Measurements from ENCODE around the gene PCBP3. TPM values are rescaled to one million over a fixed set of nuclear protein-coding genes. Genes with fewer than 3 reads are reported as not detected.
"Not testable (repeated sequence)": the region's sequence is repeated elsewhere in the genome, so short reads cannot be mapped to it uniquely, and the experiment has no call there.

Gene PCBP3
- total RNA-seq, 1 donor from 2014 or later = 32.4 TPM

DNA sequence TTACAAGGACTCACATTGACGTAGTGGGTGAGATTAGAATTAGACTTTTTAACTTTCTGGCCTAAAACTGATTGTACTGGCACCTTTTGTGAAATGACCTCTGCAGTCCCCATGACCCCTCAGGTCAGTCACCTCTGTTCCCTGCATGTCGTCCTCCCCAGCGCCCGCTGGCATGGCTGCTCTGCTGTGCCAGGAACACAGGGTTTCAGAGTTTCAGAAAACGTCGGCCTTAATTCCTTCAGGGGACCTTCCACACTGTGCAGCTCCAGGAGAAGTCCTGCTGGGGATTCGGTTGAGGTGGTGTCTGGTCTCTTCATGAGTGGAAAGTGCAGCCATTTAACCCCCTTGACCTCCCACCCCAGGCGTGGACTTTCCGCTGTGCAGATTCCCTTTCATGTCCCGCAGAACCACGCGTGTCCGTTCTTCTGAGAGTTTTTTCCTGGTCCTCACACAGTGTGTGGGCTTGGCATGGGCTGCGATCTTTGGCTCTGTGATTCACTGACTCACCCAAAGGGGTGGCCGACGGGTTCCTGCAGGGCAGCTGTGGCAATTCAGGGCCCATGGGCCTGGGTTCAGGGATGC is 179.7 kb downstream of the PCBP3 start:
- DNase-seq (ENCODE audit: low spot score) = peak; percentile 68

DNA sequence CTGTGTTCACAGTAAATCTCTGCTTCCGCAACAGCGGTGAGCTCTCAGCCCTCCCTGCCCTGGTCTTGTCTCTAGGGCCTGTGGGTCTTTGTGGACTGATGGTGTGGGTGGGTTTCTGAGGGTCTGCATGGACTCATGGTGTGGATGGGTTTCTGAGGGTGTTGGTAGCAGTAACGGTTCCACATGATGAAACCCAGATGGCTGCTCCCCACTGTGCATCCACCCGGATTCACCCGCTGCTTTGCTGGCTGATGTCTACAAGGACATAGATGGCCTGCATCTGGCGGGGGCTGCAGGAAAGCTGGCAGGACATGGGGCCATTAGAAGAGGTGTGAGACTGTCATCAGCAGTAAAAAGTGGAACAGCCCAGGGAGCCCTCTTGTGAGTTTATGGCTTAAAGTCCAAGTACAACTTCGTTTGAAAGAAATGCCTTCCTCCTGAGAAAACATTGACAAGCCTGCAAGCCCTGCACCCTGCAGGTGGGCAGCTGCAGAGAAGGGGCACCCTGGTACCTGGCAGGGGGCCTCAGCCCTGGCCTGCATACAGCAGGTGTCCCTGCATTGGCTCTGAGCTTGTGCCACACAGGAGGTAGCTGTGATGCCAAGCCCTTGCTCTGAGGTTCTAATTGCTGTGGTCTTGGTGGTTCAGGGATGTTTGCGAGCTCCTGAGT is 181.2 kb downstream of the PCBP3 start:
- DNase-seq (ENCODE audit: low spot score) = peak; percentile 69

DNA sequence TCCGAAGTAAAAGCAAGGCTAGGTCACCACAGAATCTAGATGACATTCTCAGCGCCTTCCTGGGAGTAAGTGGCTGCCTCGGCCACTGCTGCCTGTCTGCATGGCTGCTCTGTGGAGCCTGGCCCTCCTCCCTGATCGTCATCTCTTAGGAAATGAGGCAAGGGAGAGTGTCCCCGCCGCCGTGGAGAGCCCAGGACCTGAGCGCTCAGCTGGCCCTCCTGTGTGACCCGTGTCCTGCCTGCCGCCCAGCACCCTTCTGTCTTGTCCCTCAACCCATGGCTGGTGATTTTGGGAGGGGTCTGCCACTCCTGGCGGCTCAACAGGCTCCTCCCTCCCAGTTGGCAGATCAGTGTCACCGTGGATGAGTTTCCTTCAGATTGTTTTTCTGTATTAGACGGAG is 181.7 kb downstream of the PCBP3 start:
- peak; percentile 86 for DNase-seq (ENCODE audit: low spot score)

DNA sequence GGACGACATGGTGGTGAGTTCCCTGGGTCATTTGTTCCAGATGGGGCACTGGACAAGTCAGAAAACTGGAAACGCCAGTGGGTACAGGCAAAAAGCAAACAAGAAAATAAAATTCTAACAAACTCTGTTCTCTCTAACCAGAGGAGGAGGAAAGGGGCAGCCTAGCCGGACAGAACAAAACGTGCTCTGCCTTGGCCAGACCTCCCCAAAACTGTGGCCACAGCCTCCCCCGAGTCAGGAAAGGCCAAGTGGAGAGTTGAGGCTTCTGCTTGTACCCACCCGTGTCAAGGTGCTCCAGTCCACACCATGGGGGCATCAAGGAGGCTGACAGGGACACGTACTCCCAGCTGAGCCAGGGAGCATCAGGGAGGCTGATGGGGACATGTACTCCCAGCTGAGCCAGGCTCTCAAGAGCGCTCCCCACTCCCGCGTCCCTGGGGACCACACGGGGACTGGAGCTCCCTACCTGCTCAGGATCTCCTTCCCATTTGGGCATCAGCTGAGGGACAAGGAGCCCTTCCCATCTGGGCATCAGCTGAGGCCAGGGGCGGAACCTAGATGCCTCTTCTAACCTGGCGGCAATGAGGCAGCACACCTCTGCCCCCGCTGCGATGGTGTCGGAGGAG is 183.3 kb downstream of the PCBP3 start:
- peak; percentile 77 for DNase-seq (ENCODE audit: low spot score)

DNA sequence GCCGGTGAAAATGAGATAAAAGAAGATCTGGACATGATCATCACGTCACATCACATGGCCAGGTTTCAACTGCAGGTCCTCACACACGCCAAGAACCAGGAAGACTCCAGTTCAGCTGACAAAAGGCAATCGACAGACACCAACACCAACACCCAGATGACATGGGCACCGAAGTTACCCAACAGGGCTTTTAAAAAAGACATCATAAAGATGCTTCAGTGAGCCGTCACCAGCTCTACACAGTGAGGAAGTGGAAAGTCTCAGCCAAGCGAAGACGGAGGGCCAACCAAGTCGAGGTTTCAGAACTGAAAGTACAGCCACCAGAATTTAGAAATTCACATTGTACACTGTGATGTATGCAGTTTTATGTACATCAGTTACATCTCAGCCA is 183.8 kb downstream of the PCBP3 start:
- peak; percentile 45 for DNase-seq (ENCODE audit: low spot score)

DNA sequence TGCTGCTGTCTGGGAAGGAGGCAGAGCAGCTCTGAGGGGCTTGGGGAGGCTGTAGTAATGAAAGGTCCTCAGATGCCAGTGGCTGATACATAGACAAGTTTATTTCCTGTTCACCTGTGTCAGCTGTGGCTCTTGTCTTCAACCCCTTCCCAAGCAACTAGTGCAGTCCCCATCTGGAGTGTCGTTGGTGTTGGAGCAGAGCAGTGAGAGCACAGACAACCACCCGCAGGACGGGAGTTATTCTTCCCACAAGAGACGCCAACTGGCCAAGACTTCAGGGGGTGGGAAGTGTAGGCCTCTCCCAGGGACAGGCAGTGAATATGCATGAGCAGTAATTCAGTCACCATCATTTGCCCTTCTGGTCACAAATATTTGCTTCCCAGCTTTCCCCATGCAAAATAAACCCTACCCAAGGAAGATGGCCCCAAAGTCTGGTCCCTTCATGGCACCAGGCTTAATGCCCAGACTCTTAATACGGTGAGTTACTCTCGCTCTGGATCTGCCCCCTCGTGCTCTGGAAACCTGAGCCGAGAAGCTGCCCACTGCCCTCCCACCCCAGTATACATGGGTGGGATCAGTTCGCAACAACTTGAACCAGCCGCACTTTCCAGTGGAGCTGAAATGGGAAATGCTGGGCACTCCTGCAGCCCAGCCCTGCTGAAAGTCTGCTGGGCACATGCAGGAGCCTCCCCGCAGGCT is 184.5 kb downstream of the PCBP3 start:
- DNase-seq (ENCODE audit: low spot score) = peak; percentile 53

DNA sequence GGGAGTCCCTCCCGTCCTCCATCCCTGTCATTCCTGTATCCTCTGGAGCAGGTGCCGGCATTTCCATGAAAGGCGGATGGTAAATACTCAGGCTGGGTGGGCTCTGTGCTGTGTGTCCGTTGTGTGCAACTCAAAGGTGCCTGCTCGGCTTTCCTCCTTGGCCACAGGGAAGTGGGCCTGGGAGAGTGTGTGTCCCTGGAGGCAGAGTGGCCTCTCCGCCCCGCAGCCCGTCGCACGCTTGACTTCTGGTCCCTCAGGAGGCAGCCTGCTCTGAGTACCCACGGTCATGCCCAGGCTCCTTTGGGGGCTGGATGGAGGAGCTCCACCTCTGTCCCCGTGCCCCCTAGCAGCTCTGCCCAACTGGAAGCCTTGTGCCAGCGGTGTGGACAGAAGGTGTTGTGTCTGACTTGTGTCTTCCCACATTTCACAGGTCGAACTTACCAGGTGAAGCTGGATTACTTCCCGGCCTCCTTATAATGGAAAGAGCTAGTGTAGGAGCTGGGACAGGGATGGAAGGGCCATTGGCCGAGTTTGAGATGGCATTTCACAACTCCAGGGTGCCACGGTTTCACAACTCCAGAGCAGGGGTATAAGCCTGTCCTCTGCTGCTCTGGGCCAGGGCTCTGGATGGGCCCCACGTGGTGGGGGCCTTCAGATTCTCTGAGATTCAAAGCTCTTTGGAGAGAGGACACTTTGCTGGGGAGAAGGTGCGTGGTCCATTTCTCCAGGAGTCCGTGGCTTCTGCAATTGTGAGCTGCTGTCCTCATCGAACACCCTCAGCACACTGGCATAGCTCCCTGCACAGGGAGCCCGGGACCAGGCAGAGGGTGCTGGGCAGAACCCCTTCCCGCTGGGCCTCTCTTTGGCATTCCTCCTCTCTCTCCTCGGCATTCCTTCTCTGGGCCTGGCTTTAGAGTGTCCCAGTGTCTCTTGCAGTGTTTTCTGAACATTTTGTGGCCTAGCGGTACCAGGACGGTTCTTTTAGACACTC is 185.3 kb downstream of the PCBP3 start:
- DNase-seq (ENCODE audit: low spot score) = peak; percentile 87

DNA sequence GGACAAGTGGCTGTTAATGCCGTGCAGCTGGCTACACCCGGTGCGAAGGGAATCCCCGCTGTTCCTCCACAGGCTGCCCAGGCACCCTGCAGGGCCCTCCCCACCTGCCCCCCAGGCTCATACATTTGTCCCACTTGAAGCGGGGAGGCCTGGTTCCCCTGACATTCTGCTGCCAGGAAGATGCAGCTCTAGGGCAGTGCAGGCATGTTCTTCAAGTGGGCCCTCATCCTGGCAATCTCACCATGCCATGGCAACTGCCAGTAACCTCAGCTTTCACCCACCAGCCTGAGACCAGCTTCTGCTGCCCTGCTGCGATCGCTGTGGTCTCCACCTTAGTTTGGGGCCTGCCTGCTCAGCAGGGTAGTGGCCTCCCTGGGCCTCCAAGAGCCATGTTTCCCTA is 186.1 kb downstream of the PCBP3 start:
- peak; percentile 75 for DNase-seq (ENCODE audit: low spot score)

DNA sequence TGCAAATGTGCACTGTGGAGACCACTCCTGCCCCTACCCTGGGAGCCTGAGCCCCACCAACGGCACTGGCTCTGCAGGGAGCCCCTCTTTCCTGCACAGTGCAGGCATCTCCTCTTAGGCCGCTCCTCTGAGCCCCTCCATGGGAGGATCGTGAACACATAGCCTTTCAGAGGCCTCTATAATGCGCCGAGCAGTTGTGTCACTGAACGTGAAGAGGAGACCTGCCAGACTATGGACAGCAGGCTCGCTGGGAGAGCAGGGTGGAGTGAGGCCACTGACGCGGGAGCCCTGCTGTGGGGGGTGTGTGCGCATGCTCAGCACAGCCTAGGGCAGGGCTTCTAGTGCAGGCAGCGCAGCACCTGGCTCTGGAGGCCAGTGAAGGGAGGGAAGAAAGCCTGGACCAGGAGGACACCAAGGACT is 186.7 kb downstream of the PCBP3 start:
- peak; percentile 81 for DNase-seq (ENCODE audit: low spot score)

DNA sequence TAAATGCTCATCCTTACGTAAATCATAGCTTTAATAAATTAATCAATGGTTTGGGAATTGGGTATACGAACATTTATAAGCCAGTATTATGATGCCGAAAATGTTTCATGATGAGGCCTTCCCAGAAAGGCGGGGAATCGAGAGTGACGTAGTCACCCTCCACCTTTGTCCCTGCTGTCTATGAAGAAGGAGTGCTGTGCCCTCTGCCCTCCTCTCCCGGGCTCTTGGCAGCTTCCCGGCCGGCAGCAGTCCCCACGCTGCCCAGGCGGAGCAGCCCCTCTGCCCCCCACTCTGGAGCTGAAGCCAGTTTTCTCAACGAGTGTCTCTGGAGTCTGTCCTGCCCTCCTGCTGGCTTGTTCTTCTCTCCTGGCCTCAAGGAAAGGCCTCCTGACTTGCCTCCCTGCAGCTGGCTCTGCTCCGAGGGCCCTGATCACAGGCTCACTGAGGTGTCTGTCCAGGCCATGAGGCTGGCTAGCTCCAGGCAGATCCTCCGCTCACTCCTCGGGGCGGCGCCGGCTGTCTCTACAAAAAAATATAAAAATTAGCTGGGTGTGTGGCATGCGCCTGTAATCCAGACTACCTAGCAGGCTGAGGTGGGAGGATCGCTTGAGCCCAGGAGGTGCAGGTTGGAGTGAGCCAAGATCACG is 187.3 kb downstream of the PCBP3 start:
- DNase-seq (ENCODE audit: low spot score) = no peak

DNA sequence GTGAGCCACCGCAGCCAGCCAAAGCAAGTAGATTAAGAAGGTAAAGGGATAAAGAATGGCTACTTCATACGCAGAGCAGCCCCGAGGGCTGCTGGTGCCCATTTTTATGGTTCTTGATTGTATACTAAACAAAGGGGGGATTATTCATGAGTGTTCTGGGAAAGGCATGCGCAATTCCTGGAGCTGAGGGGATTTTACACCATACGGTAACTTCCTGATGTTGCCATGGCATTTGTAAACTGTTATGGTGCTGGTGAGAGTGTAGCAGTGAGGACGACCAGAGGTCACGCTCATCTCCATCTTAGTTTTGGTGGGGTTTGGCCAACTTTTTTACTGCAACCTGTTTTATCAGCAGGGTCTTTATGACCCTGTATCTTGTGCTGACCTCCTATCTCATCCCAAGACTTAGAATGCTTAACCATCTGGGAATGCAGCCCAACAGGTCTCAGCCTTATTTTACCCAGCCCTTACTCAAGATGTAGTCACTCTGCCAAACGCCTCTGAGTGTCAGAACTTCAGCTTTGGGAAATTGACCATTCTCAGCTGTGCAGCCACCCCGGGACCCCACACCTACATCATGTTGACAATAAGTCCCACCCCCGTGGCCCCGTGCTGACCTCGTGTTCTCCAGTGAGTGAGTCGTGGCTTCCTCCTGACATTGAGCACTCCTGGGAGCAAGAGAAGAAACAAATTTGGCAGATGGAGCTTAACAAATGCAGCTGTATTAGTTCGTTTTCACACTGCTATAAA is 188.6 kb downstream of the PCBP3 start:
- no peak for DNase-seq (ENCODE audit: low spot score)

DNA sequence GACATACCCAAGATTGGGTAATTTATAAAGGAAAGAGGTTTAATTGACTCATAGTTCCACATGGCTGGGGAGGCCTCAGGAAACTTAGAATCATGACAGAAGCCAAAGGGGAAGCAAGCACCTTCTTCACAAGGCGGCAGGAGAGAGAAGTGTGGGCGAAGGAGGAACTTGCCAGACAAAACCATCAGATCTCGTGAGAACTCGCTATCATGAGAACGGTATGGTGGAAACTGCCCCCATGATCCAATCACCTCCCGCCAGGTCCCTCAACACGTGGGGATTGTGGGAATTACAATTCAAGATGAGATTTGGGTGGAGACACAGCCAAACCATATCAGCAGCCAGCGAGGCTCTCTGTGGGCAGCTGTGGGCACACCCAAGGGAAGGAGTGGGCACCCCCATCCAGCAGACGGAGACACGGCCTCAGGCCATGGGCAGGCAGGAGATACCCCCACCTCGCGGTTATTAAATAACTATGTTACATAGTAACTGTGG is 189.3 kb downstream of the PCBP3 start:
- not testable (repeated sequence) for DNase-seq (ENCODE audit: low spot score)

DNA sequence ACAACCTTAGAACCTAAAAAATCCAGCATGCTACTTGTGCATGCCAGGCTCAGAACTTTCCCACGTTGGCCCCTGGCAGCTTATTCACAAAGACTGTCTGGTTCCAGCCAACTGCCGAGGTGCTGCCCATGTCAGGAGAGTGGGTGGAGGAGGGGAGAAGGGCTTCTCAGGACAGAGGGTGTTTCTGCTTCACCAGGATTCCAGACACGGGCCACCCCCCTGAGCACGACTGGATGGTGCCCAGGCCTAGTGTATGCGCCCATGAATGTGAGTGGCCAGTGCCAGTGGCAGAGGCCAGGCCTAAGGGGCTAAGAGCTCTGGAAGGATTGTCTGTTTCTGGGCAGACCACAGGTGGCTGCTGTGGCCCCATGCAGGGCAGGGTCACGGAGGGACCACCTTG is 189.9 kb downstream of the PCBP3 start:
- no peak for DNase-seq (ENCODE audit: low spot score)

DNA sequence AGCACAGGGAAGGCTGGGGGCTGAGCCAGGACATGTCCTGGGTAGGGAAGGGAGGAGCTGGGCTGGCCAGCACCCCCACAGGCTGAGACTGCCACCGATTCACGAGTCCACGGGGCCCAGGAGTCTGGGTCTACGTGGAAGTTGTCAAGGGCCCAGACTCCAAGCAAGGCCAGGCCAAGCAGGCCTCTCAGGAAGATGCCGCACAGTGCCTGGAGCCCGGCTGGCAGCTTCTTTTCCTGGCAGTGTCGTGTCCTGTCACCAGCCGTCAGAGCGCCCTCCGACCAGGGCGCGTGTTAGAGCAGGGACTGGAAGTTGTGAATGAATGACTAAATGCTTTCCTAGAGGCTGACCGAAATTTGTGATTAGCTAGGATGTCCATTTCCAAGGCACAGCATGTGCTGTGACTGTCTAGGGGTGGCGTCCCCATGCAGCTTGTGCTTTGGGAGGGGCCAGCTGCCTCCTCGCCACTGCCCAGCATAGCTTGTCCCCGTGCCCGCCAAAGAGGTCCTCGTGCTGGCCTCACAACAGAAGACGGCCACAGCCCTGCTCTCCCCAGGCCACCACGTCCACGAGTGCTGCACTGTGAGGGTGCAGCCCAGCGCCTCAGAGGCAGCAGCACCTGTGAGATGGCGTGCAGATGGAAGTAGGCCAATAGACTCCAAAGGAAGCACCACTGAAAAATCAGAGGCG is 190.6 kb downstream of the PCBP3 start:
- DNase-seq (ENCODE audit: low spot score) = peak; percentile 83

DNA sequence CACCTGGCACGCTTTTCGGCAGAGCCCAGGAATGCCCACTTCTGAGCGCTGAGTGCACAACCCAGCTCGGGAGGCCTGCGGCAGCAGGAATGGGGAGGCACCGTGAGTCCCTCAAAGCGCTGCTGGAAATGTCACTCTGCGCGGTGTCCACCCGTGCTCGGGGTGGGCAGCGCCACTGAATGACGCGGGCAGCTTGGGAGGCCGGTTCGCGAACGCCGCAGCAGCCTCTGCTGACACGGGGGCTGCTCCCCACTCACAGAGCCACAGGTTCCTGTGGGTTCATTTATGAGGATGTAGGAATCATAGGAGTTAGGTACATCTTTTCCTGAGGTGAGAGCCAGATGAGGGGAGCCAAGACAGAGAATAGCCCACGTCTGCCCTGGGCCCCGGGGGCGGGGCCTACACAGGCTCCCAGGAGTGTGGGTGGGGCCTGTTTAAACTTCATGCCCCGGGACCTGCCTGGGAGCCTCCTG is 191.3 kb downstream of the PCBP3 start:
- peak; percentile 85 for DNase-seq (ENCODE audit: low spot score)

DNA sequence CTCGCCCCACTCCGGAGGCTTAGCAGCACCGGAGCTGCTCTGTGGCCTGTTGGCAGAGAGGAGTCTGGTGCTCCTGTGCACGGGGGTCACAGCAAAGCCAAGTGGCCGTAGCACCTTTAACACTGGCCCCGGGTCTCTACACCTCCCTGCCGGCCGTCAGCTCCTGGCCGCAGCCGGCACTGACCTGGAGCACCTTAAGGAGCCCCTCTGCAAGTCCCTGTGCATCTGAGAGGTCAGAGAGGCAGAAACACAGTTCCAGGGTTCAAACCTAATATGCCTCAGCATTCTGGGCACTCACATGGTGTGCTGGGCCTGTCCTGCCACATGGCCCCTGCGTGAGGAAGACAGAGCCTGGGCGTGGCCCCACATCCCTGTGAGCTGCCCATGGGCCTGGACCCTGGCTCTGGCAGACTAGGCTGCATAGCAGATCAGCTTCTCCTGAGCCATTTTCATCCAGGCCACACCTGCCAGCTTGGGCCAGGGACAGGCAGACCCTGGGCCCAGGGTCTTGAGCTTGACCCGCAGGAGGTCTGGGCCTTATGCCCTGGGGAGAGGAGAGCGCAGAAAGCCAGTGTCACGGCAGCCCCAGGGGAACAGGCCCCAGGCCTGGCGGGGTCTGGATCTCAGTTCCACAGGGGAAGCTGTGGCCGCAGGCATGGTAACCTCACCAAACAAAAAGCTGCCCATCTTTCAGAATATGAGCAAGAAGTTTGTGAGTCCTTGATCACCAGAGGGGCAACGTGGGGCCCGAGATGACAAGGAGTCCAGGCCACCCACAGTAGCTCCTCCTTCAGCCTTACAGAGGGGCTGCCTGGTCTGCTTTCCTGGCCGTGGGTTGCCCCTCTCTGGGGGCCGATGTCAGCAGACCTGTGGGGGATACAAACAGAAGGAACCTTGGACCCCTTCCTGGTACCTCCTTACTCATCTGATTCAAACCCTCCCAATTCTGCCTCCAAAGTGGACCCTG is 192.1 kb downstream of the PCBP3 start:
- peak; percentile 68 for DNase-seq (ENCODE audit: low spot score)

DNA sequence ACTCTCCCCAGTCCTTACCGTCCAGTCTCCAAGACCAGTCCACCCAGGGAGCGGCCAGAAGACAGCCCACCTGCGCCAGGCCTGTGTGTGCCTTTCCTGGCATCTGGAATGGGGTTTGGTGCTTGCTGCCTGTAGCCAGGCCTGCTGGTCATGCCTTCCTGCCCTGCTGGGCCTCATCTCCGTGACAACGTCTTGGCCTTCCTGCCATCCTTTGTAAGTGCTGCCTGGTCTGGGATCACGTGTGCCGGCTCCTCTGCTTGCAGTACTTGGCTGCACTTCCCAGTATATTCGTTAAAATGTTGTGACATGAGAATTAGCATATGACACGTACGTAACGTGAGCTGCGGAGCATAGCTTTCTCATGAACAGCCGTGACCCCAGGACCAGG is 192.7 kb downstream of the PCBP3 start:
- peak; percentile 16 for DNase-seq (ENCODE audit: low spot score)

All from mesenteric fat pad (tissue), 1 donor.